ENCODE results near the gene RIOX2. TPM values are rescaled to one million over a fixed set of nuclear protein-coding genes. Genes with fewer than 3 reads are reported as not detected.

RIOX2 gene
- total RNA-seq, 1 experiment from 2014 or later = 73.9 TPM

GRCh38 chr3:97938444-97938843 is 33.8 kb downstream of the RIOX2 start:
- TF ChIP-seq CTCF (IDR thresholded peaks at IDR 0.05; ENCODE audit: unreplicated experiment) = no peak
- no peak overlapping the region for H3K4me3 Mint-ChIP-seq (ENCODE audit: unreplicated experiment)
- ChIA-PET CTCF (no interaction called here), POLR2A (interaction anchor here (1.4 kb wide), 1 partner anchor 117 kb away, joined by 3 read pairs; the partner anchor contains the start of gene CRYBG3)
- no peak for DNase-seq (ENCODE audit: unreplicated experiment)
- no TSS peak for BruUV-seq (replicated peaks)
- intact Hi-C loops (cut with micrococcal nuclease) = no loop called here
- no peaks in the 10 kb centered on the region for H3K9me3 Mint-ChIP-seq (ENCODE audit: unreplicated experiment)
- H3K27ac Mint-ChIP-seq (ENCODE audit: low read depth, unreplicated experiment) = no peak overlapping the region
- H3K4me1 Mint-ChIP-seq (ENCODE audit: insufficient read depth, unreplicated experiment) = no peaks in the 10 kb centered on the region
- peaks cover 44% of the 10 kb centered on the region for H3K36me3 Mint-ChIP-seq (ENCODE audit: insufficient read depth, unreplicated experiment)
- H3K27me3 Mint-ChIP-seq (ENCODE audit: insufficient read depth, unreplicated experiment) = no peaks in the 10 kb centered on the region

GRCh38 chr3:97937205-97937604 is 35.0 kb downstream of the RIOX2 start:
- Mint-ChIP-seq H3K9me3 (ENCODE audit: unreplicated experiment) (no peaks in the 10 kb centered on the region), H3K36me3 (ENCODE audit: insufficient read depth, unreplicated experiment) (peaks cover 39% of the 10 kb centered on the region), H3K27ac (ENCODE audit: low read depth, unreplicated experiment) (no peak overlapping the region), H3K4me3 (ENCODE audit: unreplicated experiment) (no peak overlapping the region), H3K27me3 (ENCODE audit: insufficient read depth, unreplicated experiment) (no peaks in the 10 kb centered on the region), H3K4me1 (ENCODE audit: insufficient read depth, unreplicated experiment) (peaks cover 5% of the 10 kb centered on the region)
- DNase-seq (ENCODE audit: unreplicated experiment) = no peak
- TF ChIP-seq CTCF (IDR thresholded peaks at IDR 0.05; ENCODE audit: unreplicated experiment) = no peak
- intact Hi-C loops (cut with micrococcal nuclease) = no loop called here
- no TSS peak for BruUV-seq (replicated peaks)
- POLR2A ChIA-PET = interaction anchor here (0.7 kb wide), 1 partner anchor 48 kb away, joined by 3 read pairs; no protein-coding TSS in a partner anchor
- CTCF ChIA-PET = interaction anchor here (0.5 to 1.0 kb wide), 3 partner anchors 16 to 86 kb away, joined by 3 to 4 read pairs (median 3); no protein-coding TSS in a partner anchor

- CTCF ChIA-PET = no interaction called here
- no TSS peak for BruUV-seq (replicated peaks)
Observed at GRCh38 chr3:97935842-97936241, 36.4 kb downstream of the RIOX2 start.

More at GRCh38 chr3:97935842-97936241, 36.4 kb downstream of the RIOX2 start:
- H3K27me3 Mint-ChIP-seq (ENCODE audit: insufficient read depth, unreplicated experiment) = no peaks in the 10 kb centered on the region
- H3K9me3 Mint-ChIP-seq (ENCODE audit: unreplicated experiment) = peaks cover 8% of the 10 kb centered on the region
- no peak overlapping the region for H3K4me3 Mint-ChIP-seq (ENCODE audit: unreplicated experiment)
- H3K4me1 Mint-ChIP-seq (ENCODE audit: insufficient read depth, unreplicated experiment) = peaks cover 6% of the 10 kb centered on the region
- TF ChIP-seq CTCF (IDR thresholded peaks at IDR 0.05; ENCODE audit: unreplicated experiment) = no peak
- POLR2A ChIA-PET = interaction anchor here (0.8 to 1.5 kb wide), 2 partner anchors 17 to 36 kb away, joined by 3 to 4 read pairs; partner anchors contain the start of gene RIOX2
- H3K36me3 Mint-ChIP-seq (ENCODE audit: insufficient read depth, unreplicated experiment) = peaks cover 27% of the 10 kb centered on the region
- peak; percentile 8 for DNase-seq (ENCODE audit: unreplicated experiment)
- intact Hi-C loops (cut with micrococcal nuclease) = no loop called here
- H3K27ac Mint-ChIP-seq (ENCODE audit: low read depth, unreplicated experiment) = peak overlapping the region; percentile 39
